AG09319 (cell line): ENCODE data around the gene ELAC1.

Experiments
- DNase-seq: peaks from one replicate; pipeline ENCODE4 v3.0.0-alpha.2; 2010; ENCODE audit warnings: low read depth; ENCODE audit errors: extremely low read depth
- CTCF ChIP-seq: IDR thresholded peaks from 2 replicates; pipeline ENCODE4 v1.5.1; 2011; ENCODE audit warnings: low read depth, mild to moderate bottlenecking, inconsistent platforms, low read length, moderate library complexity

Gene ELAC1

GRCh38 chr18:50967714-50968661, at the start of gene ELAC1:
Gene ELAC1, plus strand, starts transcription at chr18:50968040. Its CDS starts 6,365 bp downstream, at chr18:50974405.
- DNase-seq: peak; percentile 53
- no peak for TF ChIP-seq CTCF

- TF ChIP-seq CTCF: no peak
- DNase-seq: no peak
Measured at GRCh38 chr18:50918153-50918552, 49.7 kb upstream of the ELAC1 start.

GRCh38 chr18:50924372-50924771, 43.5 kb upstream of the ELAC1 start:
- no peak for TF ChIP-seq CTCF
- DNase-seq: no peak

- no peak for DNase-seq
- TF ChIP-seq CTCF: no peak
Measured at GRCh38 chr18:50926521-50926920, 41.3 kb upstream of the ELAC1 start.

- DNase-seq: no peak
- no peak for TF ChIP-seq CTCF
Measured at GRCh38 chr18:50928551-50928950, 39.3 kb upstream of the ELAC1 start.

- DNase-seq: no peak
- no peak for TF ChIP-seq CTCF
Measured at GRCh38 chr18:50933684-50934083, 34.2 kb upstream of the ELAC1 start.

GRCh38 chr18:50934545-50935211, 33.2 kb upstream of the ELAC1 start:
- no peak for TF ChIP-seq CTCF
- DNase-seq: no peak
